Panc1 (cell line): Measurements from ENCODE around the gene LSM14B.

Source experiments
- CTCF ChIP-seq: fragments of 450-650 bp; IDR thresholded peaks from 2 replicates; pipeline ENCODE4 v1.5.1; 2017; ENCODE audit warnings: mild to moderate bottlenecking
- TCF7L2 ChIP-seq: IDR thresholded peaks from 2 replicates; pipeline ENCODE4 v1.6.1; 2011; ENCODE audit warnings: mild to moderate bottlenecking, low read depth, low read length, inconsistent platforms

GRCh38 chr20:62120990-62121775, 1.1 kb upstream of the LSM14B start:
- TF ChIP-seq TCF7L2 (no peak), CTCF (no peak)
